Measurements from ENCODE around the gene SHC4. TPM values are rescaled to one million over a fixed set of nuclear protein-coding genes. Genes with fewer than 3 reads are reported as not detected.

The SHC4 gene
- total RNA-seq, 3 donors from 2014 or later, result 0.31 to 3.6 (median 0.43) TPM

- H3K9me3 ChIP-seq, result no peaks in the 10 kb centered on the region
- H3K4me3 ChIP-seq, result no peak overlapping the region
- ATAC-seq (no peak), DNase-seq (no peak)
- no peaks in the 10 kb centered on the region for H3K36me3 ChIP-seq (ENCODE audit: low read depth)
- H3K4me1 ChIP-seq (ENCODE audit: low read depth), result no peaks in the 10 kb centered on the region
- TF ChIP-seq CTCF (IDR thresholded peaks at IDR 0.05), result no peak
- intact Hi-C loops (cut with DNase I, micrococcal nuclease), result no loop called here
Observed at GRCh38 chr15:48905847-48906246, 57.9 kb downstream of the SHC4 start.

- no peak for TF ChIP-seq CTCF (IDR thresholded peaks at IDR 0.05)
- ATAC-seq, result no peak
- no peaks in the 10 kb centered on the region for H3K36me3 ChIP-seq (ENCODE audit: low read depth)
Observed at GRCh38 chr15:48905216-48905615, 58.5 kb downstream of the SHC4 start.

GRCh38 chr15:48904758-48905157, 59.0 kb downstream of the SHC4 start:
- Histone ChIP-seq H3K4me3 (no peak overlapping the region), H3K36me3 (ENCODE audit: low read depth) (no peaks in the 10 kb centered on the region), H3K4me1 (ENCODE audit: low read depth) (no peaks in the 10 kb centered on the region), H3K9me3 (no peaks in the 10 kb centered on the region)
- intact Hi-C loops (cut with DNase I, micrococcal nuclease), result no loop called here
- DNase-seq (no peak), ATAC-seq (no peak)
- no peak for TF ChIP-seq CTCF (IDR thresholded peaks at IDR 0.05)

More at GRCh38 chr15:48905216-48905615, 58.5 kb downstream of the SHC4 start:
- no peak for DNase-seq
- intact Hi-C loops (cut with DNase I, micrococcal nuclease), result no loop called here
- H3K4me3 ChIP-seq, result no peak overlapping the region
- H3K4me1 ChIP-seq (ENCODE audit: low read depth), result no peaks in the 10 kb centered on the region
- no peaks in the 10 kb centered on the region for H3K9me3 ChIP-seq

GRCh38 chr15:48899793-48900192, 63.9 kb downstream of the SHC4 start:
- ATAC-seq (no peak), DNase-seq (no peak)
- TF ChIP-seq CTCF (IDR thresholded peaks at IDR 0.05), result no peak
- intact Hi-C loops (cut with DNase I, micrococcal nuclease), result no loop called here
- Histone ChIP-seq H3K4me1 (ENCODE audit: low read depth) (no peaks in the 10 kb centered on the region), H3K36me3 (ENCODE audit: low read depth) (no peaks in the 10 kb centered on the region), H3K4me3 (no peak overlapping the region), H3K9me3 (no peaks in the 10 kb centered on the region)

GRCh38 chr15:48898446-48898845, 65.3 kb downstream of the SHC4 start:
- Histone ChIP-seq H3K9me3 (no peaks in the 10 kb centered on the region), H3K4me3 (no peak overlapping the region), H3K4me1 (ENCODE audit: low read depth) (no peaks in the 10 kb centered on the region), H3K36me3 (ENCODE audit: low read depth) (no peaks in the 10 kb centered on the region)
- DNase-seq (no peak), ATAC-seq (no peak)
- intact Hi-C loops (cut with DNase I, micrococcal nuclease), result no loop called here
- no peak for TF ChIP-seq CTCF (IDR thresholded peaks at IDR 0.05)

- ATAC-seq (no peak), DNase-seq (no peak)
- H3K4me3 ChIP-seq, result no peak overlapping the region
- intact Hi-C loops (cut with DNase I, micrococcal nuclease), result no loop called here
- H3K4me1 ChIP-seq (ENCODE audit: low read depth), result no peaks in the 10 kb centered on the region
- no peaks in the 10 kb centered on the region for H3K36me3 ChIP-seq (ENCODE audit: low read depth)
- no peaks in the 10 kb centered on the region for H3K9me3 ChIP-seq
- TF ChIP-seq CTCF (IDR thresholded peaks at IDR 0.05), result no peak
Observed at GRCh38 chr15:48898032-48898431, 65.7 kb downstream of the SHC4 start.

Data from mucosa of descending colon (tissue), 3 donors.